IMR-90 (cell line): ENCODE data around the gene PSMC5. TPM values are rescaled to one million over a fixed set of nuclear protein-coding genes. Genes with fewer than 3 reads are reported as not detected.

Experiments
- ATAC-seq: fragments of 200-7000 bp; cut with Tn5 transposase; 2 replicates; pipeline ENCODE4 v1.9.1; 2020; ENCODE audit warnings: low read depth, mild to moderate bottlenecking, moderate library complexity
- BruUV-seq: library from RNA; stranded (reverse); fragments of 400-500 nt; replicated peaks from 2 replicates; lab custom pipeline; 2021; lab: Mats Ljungman, UMichigan
- CTCF ChIA-PET: fragments of 300-600 bp; formaldehyde crosslinking; extraction: SDS; loops from one replicate; lab custom pipeline; 2021; ENCODE audit warnings: antibody characterized with exemption; lab: Yijun Ruan, JAX
- POLR2A ChIA-PET: fragments of 300-600 bp; sonication (Branson Sonifier 250); formaldehyde crosslinking; loops from one replicate; lab custom pipeline; 2022; ENCODE audit warnings: antibody characterized with exemption; ENCODE audit not compliant: unreplicated experiment; lab: Charles Lee
- DNase-seq: peaks from one replicate; pipeline ENCODE4 v3.0.0; 2013
- H2AFZ ChIP-seq: replicated peaks from 2 replicates; pipeline ENCODE3; 2013; ENCODE audit warnings: low read length, mild to moderate bottlenecking; ENCODE audit not compliant: poor library complexity
- H2AK5ac ChIP-seq: 2 replicates; pipeline ENCODE4 v1.6.1; 2013; ENCODE audit warnings: low read depth, low read length, inconsistent platforms
- H2AK9ac ChIP-seq: replicated peaks from 2 replicates; pipeline ENCODE3; 2013; ENCODE audit warnings: mild to moderate bottlenecking, low read depth, low read length, moderate library complexity; ENCODE audit not compliant: poor library complexity
- H2BK120ac ChIP-seq: 2 replicates; pipeline ENCODE4 v1.6.1; 2013; ENCODE audit warnings: low read depth, low read length, inconsistent platforms
- H2BK15ac ChIP-seq: 3 replicates; pipeline ENCODE4 v1.6.1; 2013; ENCODE audit warnings: low read depth, low read length, inconsistent platforms
- H2BK20ac ChIP-seq: 2 replicates; pipeline ENCODE4 v1.6.1; 2013; ENCODE audit warnings: low read depth, mild to moderate bottlenecking, inconsistent platforms, low read length, moderate library complexity
- H2BK5ac ChIP-seq: 2 replicates; pipeline ENCODE4 v1.6.1; 2013; ENCODE audit warnings: mild to moderate bottlenecking, low read depth, low read length, inconsistent platforms; ENCODE audit not compliant: poor library complexity, severe bottlenecking
- H3K14ac ChIP-seq: replicated peaks from 2 replicates; pipeline ENCODE4 v1.6.1; 2013; ENCODE audit warnings: low read depth, low read length, inconsistent platforms
- H3K18ac ChIP-seq: 2 replicates; pipeline ENCODE4 v1.6.1; 2013; ENCODE audit warnings: low read depth, low read length, control low read depth
- H3K23ac ChIP-seq: 2 replicates; pipeline ENCODE4 v1.6.1; 2013; ENCODE audit warnings: low read depth, low read length, inconsistent platforms
- H3K27ac ChIP-seq: 2 replicates; pipeline ENCODE4 v1.5.1; 2013; ENCODE audit warnings: mild to moderate bottlenecking, control low read depth, low read length; ENCODE audit not compliant: insufficient read depth
- H3K27me3 ChIP-seq: 2 replicates; pipeline ENCODE4 v1.6.1; 2013; ENCODE audit warnings: low read length; ENCODE audit not compliant: control insufficient read depth, insufficient read depth
- H3K36me3 ChIP-seq: 2 replicates; pipeline ENCODE4 v1.6.1; 2013; ENCODE audit warnings: low read length, mixed read lengths; ENCODE audit not compliant: control insufficient read depth, insufficient read depth
- H3K4ac ChIP-seq: 2 replicates; pipeline ENCODE4 v1.6.1; 2013; ENCODE audit warnings: low read depth, low read length, inconsistent platforms
- H3K4me1 ChIP-seq: 2 replicates; pipeline ENCODE4 v1.6.1; 2013; ENCODE audit warnings: low read length, mixed read lengths; ENCODE audit not compliant: control insufficient read depth, insufficient read depth
- H3K4me2 ChIP-seq: 2 replicates; pipeline ENCODE4 v1.6.1; 2013; ENCODE audit warnings: low read depth, mild to moderate bottlenecking, control low read depth, low read length, moderate library complexity
- H3K4me3 ChIP-seq: 2 replicates; pipeline ENCODE4 v1.5.1; 2013; ENCODE audit warnings: low read depth, mild to moderate bottlenecking, control low read depth, low read length, moderate library complexity; ENCODE audit not compliant: insufficient read depth
- H3K56ac ChIP-seq: 2 replicates; pipeline ENCODE4 v1.6.1; 2013; ENCODE audit warnings: low read length, inconsistent platforms; ENCODE audit not compliant: insufficient read depth; ENCODE audit errors: extremely low read depth
- H3K79me1 ChIP-seq, 2 experiments: 2 replicates each; pipeline ENCODE4 v1.6.1; 2013; ENCODE audit warnings: low read length in 2 of 2, inconsistent platforms in 1 of 2, low read depth in 1 of 2
- H3K9ac ChIP-seq: 2 replicates; pipeline ENCODE4 v1.6.1; 2013; ENCODE audit warnings: low read depth, low read length, control low read depth
- H3K9me1 ChIP-seq: 2 replicates; pipeline ENCODE4 v1.6.1; 2013; ENCODE audit warnings: low read length, inconsistent platforms; ENCODE audit not compliant: insufficient read depth
- H3K9me3 ChIP-seq: 2 replicates; pipeline ENCODE4 v1.6.1; 2013; ENCODE audit warnings: low read length; ENCODE audit not compliant: control insufficient read depth, insufficient read depth
- H4K20me1 ChIP-seq: 2 replicates; pipeline ENCODE4 v1.6.1; 2013; ENCODE audit warnings: low read length, inconsistent platforms; ENCODE audit not compliant: insufficient read depth
- H4K5ac ChIP-seq: 2 replicates; pipeline ENCODE4 v1.6.1; 2013; ENCODE audit warnings: mild to moderate bottlenecking, low read depth, low read length, control low read depth
- H4K8ac ChIP-seq, 2 experiments: 2 replicates each; pipeline ENCODE4 v1.6.1; 2013; ENCODE audit warnings: low read depth in 2 of 2, low read length in 2 of 2, control low read depth in 1 of 2, inconsistent platforms in 1 of 2
- H4K91ac ChIP-seq: 2 replicates; pipeline ENCODE4 v1.6.1; 2013; ENCODE audit warnings: low read depth, low read length, inconsistent platforms; ENCODE audit not compliant: insufficient read depth
- CEBPB ChIP-seq: IDR thresholded peaks from 2 replicates; pipeline ENCODE4 v1.6.1; 2012; ENCODE audit warnings: low read depth, low read length, improper control_type of control experiment
- CHD1 ChIP-seq: IDR thresholded peaks from 2 replicates; pipeline ENCODE4 v1.6.1; 2012; ENCODE audit warnings: low read depth, low read length, improper control_type of control experiment
- FOS ChIP-seq: fragments of 150-350 bp; IDR thresholded peaks from 2 replicates; pipeline ENCODE4 v1.6.1; 2016; ENCODE audit warnings: low read depth, low read length
- MAFK ChIP-seq: IDR thresholded peaks from 2 replicates; pipeline ENCODE4 v1.6.1; 2012; ENCODE audit warnings: low read depth, low read length, improper control_type of control experiment
- NFE2L2 ChIP-seq: fragments of 150-350 bp; IDR thresholded peaks from 2 replicates; pipeline ENCODE4 v1.6.1; 2016; ENCODE audit warnings: low read depth, mild to moderate bottlenecking, low read length
- POLR2A ChIP-seq: IDR thresholded peaks from 2 replicates; pipeline ENCODE4 v1.6.1; 2012; ENCODE audit warnings: mild to moderate bottlenecking, low read depth, low read length
- RAD21 ChIP-seq: IDR thresholded peaks from 2 replicates; pipeline ENCODE4 v1.6.1; 2012; ENCODE audit warnings: low read length, improper control_type of control experiment
- RCOR1 ChIP-seq: IDR thresholded peaks from 2 replicates; pipeline ENCODE4 v1.6.1; 2012; ENCODE audit warnings: mild to moderate bottlenecking, low read length, improper control_type of control experiment; ENCODE audit not compliant: insufficient replicate concordance
- RFX5 ChIP-seq: IDR thresholded peaks from 2 replicates; pipeline ENCODE4 v1.8.0; 2012; ENCODE audit warnings: low read depth, mild to moderate bottlenecking, low read length, moderate library complexity
- WGBS, 2 experiments: methylation state at CpG; one replicate each; pipeline versions ENCODE4 v1.1.5 to v1.1.7; 2013; ENCODE audit warnings: missing lambda C conversion rate in 2 of 2; ENCODE audit not compliant: insufficient read length in 1 of 2; ENCODE audit errors: extremely low coverage in 2 of 2; 5-methylcytosine and 5-hydroxymethylcytosine counted together
- dilution Hi-C: fragments of 300-500 bp; cut with HindIII; formaldehyde crosslinking; loops from one replicate; pipeline ENCODE4 v1.14.3; 2018; ENCODE audit warnings: low sequenced_read_pairs; ENCODE audit not compliant: unreplicated experiment
- in situ Hi-C: fragments of 300-500 bp; cut with MboI; formaldehyde crosslinking; loops from 3 replicates; pipeline ENCODE4 v1.14.3; 2019; ENCODE audit warnings: low sequenced_read_pairs, inconsistent platforms, mixed read lengths
- intact Hi-C: fragments of 100-400 bp; cut with micrococcal nuclease; formaldehyde crosslinking; loops from 2 replicates; pipeline ENCODE4 v1.10.0; 2022
- polyA plus RNA-seq, 3 experiments: library from polyadenylated mRNA; depleted of rRNA; stranded (reverse); fragments of >200 nt; gene quantifications; 2 replicates each; pipeline ENCODE4 v1.2.3, GENCODE V29; 2012; ENCODE audit warnings: low replicate concordance in 1 of 3
- total RNA-seq: library from RNA; depleted of rRNA; stranded (reverse); fragments of >200 nt; gene quantifications from 2 replicates; pipeline ENCODE4 v1.2.3, GENCODE V29; 2012
- TF ChIP-seq, protein P1 (sequence below): fragments of 150-350 bp; IDR thresholded peaks from 2 replicates; pipeline ENCODE4 v1.6.1; 2016; ENCODE audit warnings: low read depth, mild to moderate bottlenecking, low read length, moderate library complexity, borderline replicate concordance
- TF ChIP-seq, protein P2 (sequence below): fragments of 150-350 bp; IDR thresholded peaks from 2 replicates; pipeline ENCODE4 v1.6.1; 2017; ENCODE audit warnings: mild to moderate bottlenecking, antibody characterized with exemption, low read length, low read depth

Gene PSMC5
- total and polyA plus RNA-seq, 2 of the 4 experiments (the other 2 are of a cell fraction), result 105 to 165 TPM

DNA sequence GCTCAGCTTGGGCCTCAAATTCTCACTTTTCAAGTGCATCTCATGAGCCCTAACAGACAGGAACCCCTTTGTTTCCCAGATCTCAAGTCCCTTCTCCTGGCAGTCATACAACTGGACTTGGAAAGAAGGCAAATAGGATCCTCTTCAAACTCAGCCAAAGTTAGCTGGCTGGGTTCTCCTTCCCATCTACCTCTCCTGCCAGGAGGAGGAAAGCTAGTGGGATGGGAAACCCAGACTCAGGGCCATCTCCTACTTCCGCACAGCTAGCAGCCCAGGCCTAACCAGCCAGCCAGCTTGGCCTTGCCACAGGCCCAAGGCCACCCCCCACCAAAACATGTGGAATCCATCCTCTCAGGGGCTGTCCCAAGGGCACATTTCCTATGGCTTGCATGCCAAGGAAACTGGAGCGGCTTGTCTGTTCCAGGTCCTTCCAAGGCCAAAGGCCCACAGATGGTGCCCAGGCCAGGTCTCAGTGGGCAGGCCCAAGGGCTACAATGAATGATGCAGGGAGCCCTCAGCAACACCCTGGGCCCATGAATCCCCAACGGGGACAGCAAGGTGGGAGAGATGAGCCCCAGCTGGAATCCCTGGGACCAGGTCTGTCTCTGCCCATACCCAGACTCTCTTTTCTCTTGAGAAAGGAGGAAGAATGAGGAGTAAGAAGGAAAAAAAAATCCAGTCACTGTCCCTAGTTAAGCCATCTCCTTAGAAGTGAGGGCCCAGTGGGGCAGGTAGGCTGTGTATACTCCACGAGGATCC is 13.5 kb downstream of the PSMC5 start:
- no peak for TF ChIP-seq MAFK
- TF ChIP-seq, protein P1, sequence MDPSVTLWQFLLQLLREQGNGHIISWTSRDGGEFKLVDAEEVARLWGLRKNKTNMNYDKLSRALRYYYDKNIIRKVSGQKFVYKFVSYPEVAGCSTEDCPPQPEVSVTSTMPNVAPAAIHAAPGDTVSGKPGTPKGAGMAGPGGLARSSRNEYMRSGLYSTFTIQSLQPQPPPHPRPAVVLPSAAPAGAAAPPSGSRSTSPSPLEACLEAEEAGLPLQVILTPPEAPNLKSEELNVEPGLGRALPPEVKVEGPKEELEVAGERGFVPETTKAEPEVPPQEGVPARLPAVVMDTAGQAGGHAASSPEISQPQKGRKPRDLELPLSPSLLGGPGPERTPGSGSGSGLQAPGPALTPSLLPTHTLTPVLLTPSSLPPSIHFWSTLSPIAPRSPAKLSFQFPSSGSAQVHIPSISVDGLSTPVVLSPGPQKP, result no peak
- no peak for TF ChIP-seq RCOR1
- TF ChIP-seq, protein P2, sequence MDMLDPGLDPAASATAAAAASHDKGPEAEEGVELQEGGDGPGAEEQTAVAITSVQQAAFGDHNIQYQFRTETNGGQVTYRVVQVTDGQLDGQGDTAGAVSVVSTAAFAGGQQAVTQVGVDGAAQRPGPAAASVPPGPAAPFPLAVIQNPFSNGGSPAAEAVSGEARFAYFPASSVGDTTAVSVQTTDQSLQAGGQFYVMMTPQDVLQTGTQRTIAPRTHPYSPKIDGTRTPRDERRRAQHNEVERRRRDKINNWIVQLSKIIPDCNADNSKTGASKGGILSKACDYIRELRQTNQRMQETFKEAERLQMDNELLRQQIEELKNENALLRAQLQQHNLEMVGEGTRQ, result no peak
- TF ChIP-seq CHD1, result no peak
- TF ChIP-seq FOS, result no peak
- no peak for TF ChIP-seq NFE2L2
- TF ChIP-seq POLR2A, result no peak
- no peak for TF ChIP-seq RFX5
- TF ChIP-seq RAD21, result no peak
- no peak for TF ChIP-seq CEBPB
- H2AK5ac ChIP-seq, result peak overlapping the region; percentile 27
- peak overlapping the region; percentile 91 for H2AK9ac ChIP-seq
- H2BK120ac ChIP-seq, result peak overlapping the region; percentile 15; the same call in 1 of the 2 replicates
- peak overlapping the region; percentile 0; the same call in 1 of the 2 replicates for H4K5ac ChIP-seq
- H3K56ac ChIP-seq, result 0 out of 2 replicates have a peak overlapping the region, but pooled peaks have one; percentile 6
- CTCF ChIA-PET, result no interaction called here
- H3K4me1 ChIP-seq, result peaks cover 23% of the 10 kb centered on the region
- peak overlapping the region; percentile 96 for H2AFZ ChIP-seq
- no TSS peak for BruUV-seq
- peak overlapping the region; percentile 97 for H3K23ac ChIP-seq
- no peak for ATAC-seq
- H3K79me1 ChIP-seq, result peaks cover 10 to 59% of the 10 kb centered on the region in 2 experiments; a peak in 3 of 4 replicates
- in situ Hi-C loops (no loop called here), intact Hi-C loops (no loop called here), dilution Hi-C loops (no loop called here)
- DNase-seq, result peak; percentile 8
- H3K27ac ChIP-seq, result peak overlapping the region; percentile 84
- no peak overlapping the region for H2BK15ac ChIP-seq
- no peak overlapping the region; the same call in 1 of the 2 replicates for H2BK20ac ChIP-seq
- peak overlapping the region; percentile 94 for H3K4me2 ChIP-seq
- H3K4me3 ChIP-seq, result peak overlapping the region; percentile 81; the same call in 1 of the 2 replicates
- POLR2A ChIA-PET, result interaction anchor here (0.6 kb wide), 1 partner anchor 10 kb away, joined by 4 read pairs; no protein-coding TSS in a partner anchor
- H4K8ac ChIP-seq, result peak overlapping the region in 1 of 2 experiments; percentile 77; a peak in 1 of 4 replicates
- no peak overlapping the region for H3K18ac ChIP-seq
- peak overlapping the region; percentile 65 for H3K4ac ChIP-seq
- no peaks in the 10 kb centered on the region for H3K27me3 ChIP-seq
- peak overlapping the region; percentile 58; the same call in 1 of the 2 replicates for H4K91ac ChIP-seq
- peak overlapping the region; percentile 77 for H3K9ac ChIP-seq
- peaks cover 10% of the 10 kb centered on the region for H3K36me3 ChIP-seq
- no peaks in the 10 kb centered on the region for H3K9me3 ChIP-seq
- WGBS, 2 experiments, result 25% methylated on average over 1 of the region's 4 CpGs; no CpG with 5 or more reads in 1 of the 2 experiments
- H2BK5ac ChIP-seq, result peak overlapping the region; percentile 51
- peaks cover 34% of the 10 kb centered on the region for H4K20me1 ChIP-seq
- H3K14ac ChIP-seq, result peak overlapping the region; percentile 59
- peaks cover 12% of the 10 kb centered on the region for H3K9me1 ChIP-seq
